PC-3 (cell line): ENCODE measurements around the gene COL9A3. TPM values are rescaled to one million over a fixed set of nuclear protein-coding genes. Genes with fewer than 3 reads are reported as not detected.

Experiments
- ATAC-seq: fragments of 200-7000 bp; cut with Tn5 transposase; 2 replicates; pipeline ENCODE4 v1.9.1; 2020; ENCODE audit warnings: mild to moderate bottlenecking, moderate library complexity
- BruUV-seq: library from RNA; stranded (reverse); fragments of 400-500 nt; replicated peaks from 2 replicates; lab custom pipeline; 2021; lab: Mats Ljungman, UMichigan
- CTCF ChIA-PET: fragments of 300-600 bp; sonication (Branson Sonifier 250); formaldehyde crosslinking; loops from one replicate; lab custom pipeline; 2022; ENCODE audit warnings: antibody characterized with exemption; lab: Charles Lee
- POLR2A ChIA-PET: fragments of 300-600 bp; sonication (Branson Sonifier 250); formaldehyde crosslinking; loops from one replicate; lab custom pipeline; 2022; ENCODE audit warnings: antibody characterized with exemption; ENCODE audit not compliant: unreplicated experiment; lab: Charles Lee
- DNase-seq: peaks from one replicate; pipeline ENCODE4 v3.0.0-alpha.2; 2015
- H2AFZ ChIP-seq: fragments of 300-600 bp; sonication (generic); 2 replicates; pipeline ENCODE4 v1.6.0; 2016; ENCODE audit warnings: antibody characterized with exemption, low read length
- H3F3A ChIP-seq: fragments of 300-600 bp; sonication (generic); one replicate; pipeline ENCODE4 v1.6.0; 2017; ENCODE audit warnings: antibody characterized with exemption, low read length, control low read depth, mild to moderate bottlenecking; ENCODE audit not compliant: unreplicated experiment
- H3K27ac ChIP-seq: fragments of 300-600 bp; sonication (generic); 2 replicates; pipeline ENCODE4 v1.5.1; 2016; ENCODE audit warnings: mild to moderate bottlenecking, low read length
- H3K27me3 ChIP-seq: fragments of 300-600 bp; sonication (generic); 2 replicates; pipeline ENCODE4 v1.6.1; 2016; ENCODE audit warnings: low read length, mixed read lengths
- H3K36me3 ChIP-seq: fragments of 300-600 bp; sonication (generic); 2 replicates; pipeline ENCODE4 v1.6.1; 2016; ENCODE audit warnings: low read depth, mixed run types, low read length, mixed read lengths
- H3K4me1 ChIP-seq: fragments of 300-600 bp; sonication (generic); 2 replicates; pipeline ENCODE4 v1.5.1; 2016; ENCODE audit warnings: low read length; ENCODE audit not compliant: insufficient read depth
- H3K4me2 ChIP-seq: fragments of 300-600 bp; sonication (generic); 2 replicates; pipeline ENCODE4 v1.6.0; 2016; ENCODE audit warnings: low read length
- H3K4me3 ChIP-seq: fragments of 300-600 bp; sonication (generic); 2 replicates; pipeline ENCODE4 v1.5.1; 2016; ENCODE audit warnings: mild to moderate bottlenecking, low read length, mixed read lengths
- H3K79me2 ChIP-seq: fragments of 300-600 bp; sonication (generic); 2 replicates; pipeline ENCODE4 v1.6.1; 2017; ENCODE audit warnings: low read length, mixed read lengths
- H3K9ac ChIP-seq: fragments of 300-600 bp; sonication (generic); 2 replicates; pipeline ENCODE4 v1.6.0; 2016; ENCODE audit warnings: mild to moderate bottlenecking, low read length
- H3K9me2 ChIP-seq: fragments of 300-600 bp; sonication (generic); replicated peaks from 2 replicates; pipeline ENCODE4 v1.6.1; 2016; ENCODE audit warnings: mixed run types, low read length, mixed read lengths
- H3K9me3 ChIP-seq: fragments of 300-600 bp; sonication (generic); 2 replicates; pipeline ENCODE4 v1.6.1; 2016; ENCODE audit warnings: low read length, mixed read lengths
- H4K20me1 ChIP-seq: fragments of 300-600 bp; sonication (generic); 2 replicates; pipeline ENCODE4 v1.6.1; 2016; ENCODE audit warnings: low read length, mixed read lengths
- EZH2 ChIP-seq: fragments of 300-600 bp; sonication (generic); IDR thresholded peaks from one replicate; pipeline ENCODE4 v1.6.1; 2017; ENCODE audit warnings: antibody characterized with exemption, mild to moderate bottlenecking, low read length; ENCODE audit not compliant: unreplicated experiment
- EZH2phosphoT487 ChIP-seq: fragments of 300-600 bp; sonication (generic); IDR thresholded peaks from 2 replicates; pipeline ENCODE4 v1.6.1; 2018; ENCODE audit warnings: mild to moderate bottlenecking, antibody characterized with exemption, low read length, borderline replicate concordance
- intact Hi-C: fragments of 100-400 bp; cut with micrococcal nuclease; formaldehyde crosslinking; loops from 2 replicates; pipeline ENCODE4 v1.9.0; 2023
- total RNA-seq: library from RNA; depleted of rRNA; stranded (reverse); fragments of >200 nt; gene quantifications from 2 replicates; pipeline ENCODE4 v1.2.3, GENCODE V29; 2014
- TF ChIP-seq, protein P1 (sequence below): fragments of 300-600 bp; sonication (generic); conservative IDR thresholded peaks from 2 replicates; pipeline ENCODE4 v1.5.1; 2017; ENCODE audit warnings: antibody characterized with exemption, low read depth, mild to moderate bottlenecking, low read length

COL9A3 gene
- total RNA-seq, 1 experiment from 2014 or later, result 14.3 TPM

DNA sequence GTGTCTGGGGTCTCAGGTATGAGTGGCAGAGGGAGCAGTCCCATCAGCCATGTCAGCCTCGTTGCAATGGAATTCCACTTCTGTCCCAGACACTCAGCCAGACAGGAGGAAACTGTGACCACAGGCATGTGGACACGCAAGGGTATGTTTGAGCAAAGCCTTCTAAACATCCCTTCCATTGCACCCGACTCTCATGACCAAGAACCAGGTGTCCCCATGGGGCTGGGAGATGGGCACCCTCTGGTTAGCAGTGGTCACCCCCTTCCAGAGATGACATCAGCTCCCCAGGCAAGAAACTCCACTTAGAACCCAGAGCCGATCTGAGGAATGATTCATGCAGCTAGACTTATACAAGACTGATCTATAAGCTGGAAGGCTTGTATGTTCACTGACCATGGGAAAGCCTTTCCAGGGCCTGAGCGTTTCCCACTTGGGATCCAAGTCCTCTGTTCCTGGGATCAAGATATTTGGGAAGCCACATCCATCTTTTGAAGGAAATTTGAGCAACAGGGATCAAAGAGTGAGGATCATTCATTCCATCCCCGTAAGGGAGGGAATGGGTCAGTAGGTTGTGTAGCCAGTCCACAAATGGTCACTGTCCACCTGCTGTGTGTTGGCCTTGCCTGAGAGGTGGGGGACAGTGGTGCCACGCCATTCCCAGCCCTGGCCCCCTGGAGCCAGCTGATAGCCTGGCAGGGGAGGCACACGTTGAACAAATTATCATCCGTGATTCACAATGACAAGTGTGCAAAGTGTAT, 24.5 kb upstream of the COL9A3 start:
- ATAC-seq (no peak), DNase-seq (peak; percentile 54)
- intact Hi-C loops, result loop anchor here (5.0 to 10.0 kb wide), 5 partner anchors 55 to 408 kb away; partner anchors contain the start of gene RPS21
- Histone ChIP-seq H3K36me3 (no peaks in the 10 kb centered on the region), H3K9me3 (no peaks in the 10 kb centered on the region), H3K9me2 (no peaks in the 10 kb centered on the region), H3K79me2 (peaks cover 5% of the 10 kb centered on the region), H3K27me3 (no peaks in the 10 kb centered on the region), H3K4me3 (no peak overlapping the region), H3K27ac (no peak overlapping the region), H3F3A (no peaks in the 10 kb centered on the region), H2AFZ (peak overlapping the region; percentile 35; the same call in 1 of the 2 replicates), H3K4me2 (peak overlapping the region; percentile 76; the same call in 1 of the 2 replicates), H3K9ac (no peak overlapping the region), H3K4me1 (peaks cover 31% of the 10 kb centered on the region), H4K20me1 (0 out of 2 replicates have a peak, but pooled peaks cover 4% of the 10 kb centered on the region)
- CTCF ChIA-PET, result interaction anchor here (0.7 to 1.3 kb wide), 4 partner anchors 88 to 169 kb away, joined by 3 to 13 read pairs (median 6); no protein-coding TSS in a partner anchor
- POLR2A ChIA-PET, result no interaction called here
- no peak for TF ChIP-seq EZH2phosphoT487
- TF ChIP-seq, protein P1, sequence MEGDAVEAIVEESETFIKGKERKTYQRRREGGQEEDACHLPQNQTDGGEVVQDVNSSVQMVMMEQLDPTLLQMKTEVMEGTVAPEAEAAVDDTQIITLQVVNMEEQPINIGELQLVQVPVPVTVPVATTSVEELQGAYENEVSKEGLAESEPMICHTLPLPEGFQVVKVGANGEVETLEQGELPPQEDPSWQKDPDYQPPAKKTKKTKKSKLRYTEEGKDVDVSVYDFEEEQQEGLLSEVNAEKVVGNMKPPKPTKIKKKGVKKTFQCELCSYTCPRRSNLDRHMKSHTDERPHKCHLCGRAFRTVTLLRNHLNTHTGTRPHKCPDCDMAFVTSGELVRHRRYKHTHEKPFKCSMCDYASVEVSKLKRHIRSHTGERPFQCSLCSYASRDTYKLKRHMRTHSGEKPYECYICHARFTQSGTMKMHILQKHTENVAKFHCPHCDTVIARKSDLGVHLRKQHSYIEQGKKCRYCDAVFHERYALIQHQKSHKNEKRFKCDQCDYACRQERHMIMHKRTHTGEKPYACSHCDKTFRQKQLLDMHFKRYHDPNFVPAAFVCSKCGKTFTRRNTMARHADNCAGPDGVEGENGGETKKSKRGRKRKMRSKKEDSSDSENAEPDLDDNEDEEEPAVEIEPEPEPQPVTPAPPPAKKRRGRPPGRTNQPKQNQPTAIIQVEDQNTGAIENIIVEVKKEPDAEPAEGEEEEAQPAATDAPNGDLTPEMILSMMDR, result no peak
- no peak for TF ChIP-seq EZH2
- BruUV-seq, result no TSS peak

DNA sequence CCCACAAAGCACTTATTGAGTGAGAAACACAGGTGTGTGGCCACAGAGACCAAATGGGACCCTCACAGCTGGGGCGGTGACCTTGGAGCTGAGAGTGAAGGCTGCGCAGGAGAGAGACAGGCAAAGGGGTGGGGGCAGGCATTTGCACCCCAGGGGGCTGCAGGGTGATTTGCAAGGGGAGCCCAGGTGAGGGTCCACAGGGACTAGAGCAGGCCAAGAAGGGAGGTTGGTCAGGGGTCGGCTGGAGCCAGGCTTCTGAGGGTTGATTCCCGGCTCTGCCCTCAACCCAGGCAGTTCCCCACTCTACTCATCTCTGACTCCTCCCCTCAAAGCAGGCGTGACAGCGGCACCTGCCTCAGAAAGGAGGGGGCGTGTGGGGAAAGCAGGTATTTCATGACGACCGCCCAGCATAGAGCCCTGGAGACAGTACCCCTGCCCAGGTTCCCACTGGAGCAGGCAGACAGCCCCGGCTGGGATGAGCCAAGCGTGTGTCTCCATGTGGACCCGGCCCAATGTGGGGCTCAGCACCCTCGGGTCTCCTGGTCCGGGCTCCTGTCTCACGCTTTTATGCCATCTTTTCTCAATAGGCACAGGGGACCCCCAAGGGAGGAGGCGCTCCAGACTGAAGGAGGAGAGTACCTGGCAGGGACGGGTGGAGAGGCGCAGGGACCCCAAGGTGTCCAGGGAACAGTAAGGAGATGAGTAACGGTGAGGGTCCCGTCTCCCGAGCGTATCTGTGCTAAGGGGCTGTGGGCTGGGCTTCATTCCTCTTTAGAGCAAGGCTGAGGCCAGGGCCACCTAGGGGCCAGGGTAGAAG, 23.7 kb upstream of the COL9A3 start:
- Histone ChIP-seq H3K79me2 (peaks cover 12% of the 10 kb centered on the region), H3K4me1 (peaks cover 39% of the 10 kb centered on the region), H3F3A (no peaks in the 10 kb centered on the region), H4K20me1 (0 out of 2 replicates have a peak, but pooled peaks cover 8% of the 10 kb centered on the region), H3K9ac (no peak overlapping the region), H3K27ac (no peak overlapping the region), H2AFZ (no peak overlapping the region), H3K36me3 (no peaks in the 10 kb centered on the region; the same call in 1 of the 2 replicates), H3K4me2 (peak overlapping the region; percentile 81), H3K27me3 (no peaks in the 10 kb centered on the region), H3K9me2 (no peaks in the 10 kb centered on the region), H3K4me3 (no peak overlapping the region), H3K9me3 (no peaks in the 10 kb centered on the region)
- POLR2A ChIA-PET, result no interaction called here
- TF ChIP-seq EZH2phosphoT487, result no peak
- TF ChIP-seq, protein P1, result no peak
- TF ChIP-seq EZH2, result no peak
- intact Hi-C loops, result loop anchor here (5.0 to 10.0 kb wide), 5 partner anchors 56 to 408 kb away; partner anchors contain the start of gene RPS21
- BruUV-seq, result no TSS peak
- CTCF ChIA-PET, result interaction anchor here (1.0 kb wide), 1 partner anchor 170 kb away, joined by 3 read pairs; no protein-coding TSS in a partner anchor
- DNase-seq (no peak), ATAC-seq (no peak)
